Measurements from ENCODE around the gene CROCC2.

DNA sequence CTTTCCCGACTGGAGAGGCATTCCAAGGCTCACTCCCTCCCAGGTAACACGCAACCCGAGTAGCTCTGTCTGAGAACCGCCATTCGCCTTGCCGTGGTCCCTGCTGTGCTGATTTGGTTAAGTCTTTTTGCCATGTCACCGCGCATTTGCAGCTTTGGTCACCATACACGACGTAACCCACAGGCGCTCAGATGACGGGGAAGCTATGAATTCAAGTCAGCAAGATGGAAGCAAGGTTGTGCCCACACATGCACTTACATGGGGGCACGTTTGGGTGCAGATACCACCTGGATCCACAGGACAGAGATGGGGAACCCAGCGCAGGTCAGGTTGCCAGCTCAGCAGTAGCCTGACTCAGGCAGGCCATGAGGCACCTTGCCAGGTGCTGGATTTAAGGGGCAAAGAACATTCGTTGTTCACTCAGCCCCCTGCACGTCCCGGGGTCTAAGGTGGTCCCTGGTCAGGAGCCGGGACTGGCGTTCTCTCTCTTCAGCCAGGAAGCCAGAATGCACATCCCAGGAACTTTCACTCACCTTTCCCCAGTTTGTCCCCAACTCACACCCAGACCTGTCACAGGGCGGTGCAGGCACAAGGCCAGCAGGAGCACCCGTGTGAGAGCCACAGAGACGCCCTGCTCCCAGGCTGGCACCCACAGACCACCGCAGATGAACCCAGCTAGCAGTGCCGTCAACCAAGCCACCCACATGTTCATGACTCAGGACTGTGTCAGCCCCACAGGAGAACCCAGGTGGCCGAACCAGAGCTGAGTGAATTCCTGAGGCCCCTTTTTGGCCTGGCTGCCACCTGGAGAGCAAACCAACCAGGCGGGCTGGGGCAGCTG, 112.1 kb downstream of the CROCC2 start:
- TF ChIP-seq, protein P1, sequence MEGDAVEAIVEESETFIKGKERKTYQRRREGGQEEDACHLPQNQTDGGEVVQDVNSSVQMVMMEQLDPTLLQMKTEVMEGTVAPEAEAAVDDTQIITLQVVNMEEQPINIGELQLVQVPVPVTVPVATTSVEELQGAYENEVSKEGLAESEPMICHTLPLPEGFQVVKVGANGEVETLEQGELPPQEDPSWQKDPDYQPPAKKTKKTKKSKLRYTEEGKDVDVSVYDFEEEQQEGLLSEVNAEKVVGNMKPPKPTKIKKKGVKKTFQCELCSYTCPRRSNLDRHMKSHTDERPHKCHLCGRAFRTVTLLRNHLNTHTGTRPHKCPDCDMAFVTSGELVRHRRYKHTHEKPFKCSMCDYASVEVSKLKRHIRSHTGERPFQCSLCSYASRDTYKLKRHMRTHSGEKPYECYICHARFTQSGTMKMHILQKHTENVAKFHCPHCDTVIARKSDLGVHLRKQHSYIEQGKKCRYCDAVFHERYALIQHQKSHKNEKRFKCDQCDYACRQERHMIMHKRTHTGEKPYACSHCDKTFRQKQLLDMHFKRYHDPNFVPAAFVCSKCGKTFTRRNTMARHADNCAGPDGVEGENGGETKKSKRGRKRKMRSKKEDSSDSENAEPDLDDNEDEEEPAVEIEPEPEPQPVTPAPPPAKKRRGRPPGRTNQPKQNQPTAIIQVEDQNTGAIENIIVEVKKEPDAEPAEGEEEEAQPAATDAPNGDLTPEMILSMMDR (IDR thresholded peaks at IDR 0.05 in 4 of 5, conservative IDR thresholded peaks at IDR 0.05 in 1 of 5) = no peak
- no peak for TF ChIP-seq POLR2A (IDR thresholded peaks at IDR 0.05)
